KMS-11 (cell line): ENCODE measurements around the gene JAG1.

Experiments used
- H2AFZ ChIP-seq: fragments of 200-600 bp; sonication (generic); 2 replicates; pipeline ENCODE4 v1.6.1; 2016; ENCODE audit warnings: antibody characterized with exemption, mixed run types, low read depth
- H3K27ac ChIP-seq: fragments of 200-600 bp; sonication (generic); 2 replicates; pipeline ENCODE4 v1.6.1; 2016; ENCODE audit warnings: mild to moderate bottlenecking, mixed run types
- H3K27me3 ChIP-seq: fragments of 200-600 bp; sonication (generic); 2 replicates; pipeline ENCODE4 v1.6.1; 2017; ENCODE audit warnings: mild to moderate bottlenecking, low read depth, mixed run types, moderate library complexity; ENCODE audit not compliant: insufficient read depth
- H3K36me3 ChIP-seq: fragments of 200-600 bp; sonication (generic); 2 replicates; pipeline ENCODE4 v1.6.1; 2017; ENCODE audit warnings: mild to moderate bottlenecking, mixed run types; ENCODE audit not compliant: insufficient read depth
- H3K4me1 ChIP-seq: fragments of 200-600 bp; sonication (generic); 2 replicates; pipeline ENCODE4 v1.6.1; 2016; ENCODE audit warnings: mild to moderate bottlenecking, low read depth, mixed run types; ENCODE audit not compliant: poor library complexity, severe bottlenecking
- H3K4me2 ChIP-seq: fragments of 200-600 bp; sonication (generic); 2 replicates; pipeline ENCODE4 v1.7.0; 2016; ENCODE audit warnings: mild to moderate bottlenecking, mixed run types
- H3K4me3 ChIP-seq: fragments of 200-600 bp; sonication (generic); IDR thresholded peaks from 2 replicates; pipeline ENCODE4 v1.6.1; 2017; ENCODE audit warnings: low read depth, low read length, mixed read lengths; ENCODE audit not compliant: insufficient read depth
- H3K79me2 ChIP-seq: fragments of 200-600 bp; sonication (generic); 2 replicates; pipeline ENCODE4 v1.6.1; 2016; ENCODE audit warnings: low read depth, mixed run types; ENCODE audit not compliant: insufficient read depth
- H3K9ac ChIP-seq: fragments of 200-600 bp; sonication (generic); 2 replicates; pipeline ENCODE4 v1.6.1; 2016; ENCODE audit warnings: mild to moderate bottlenecking, mixed run types
- H4K20me1 ChIP-seq: fragments of 200-600 bp; sonication (generic); 2 replicates; pipeline ENCODE4 v1.6.1; 2016; ENCODE audit warnings: mild to moderate bottlenecking, mixed run types; ENCODE audit not compliant: insufficient read depth
- TF ChIP-seq, protein P1 (sequence below): fragments of 200-600 bp; sonication (generic); conservative IDR thresholded peaks from 2 replicates; pipeline ENCODE4 v1.6.1; 2017; ENCODE audit warnings: low read depth, mild to moderate bottlenecking, antibody characterized with exemption, low read length, moderate library complexity, mixed read lengths

The JAG1 gene

GRCh38 chr20:10653599-10654249 is 20.1 kb downstream of the JAG1 start:
- no peak overlapping the region for H3K27ac ChIP-seq
- TF ChIP-seq, protein P1, sequence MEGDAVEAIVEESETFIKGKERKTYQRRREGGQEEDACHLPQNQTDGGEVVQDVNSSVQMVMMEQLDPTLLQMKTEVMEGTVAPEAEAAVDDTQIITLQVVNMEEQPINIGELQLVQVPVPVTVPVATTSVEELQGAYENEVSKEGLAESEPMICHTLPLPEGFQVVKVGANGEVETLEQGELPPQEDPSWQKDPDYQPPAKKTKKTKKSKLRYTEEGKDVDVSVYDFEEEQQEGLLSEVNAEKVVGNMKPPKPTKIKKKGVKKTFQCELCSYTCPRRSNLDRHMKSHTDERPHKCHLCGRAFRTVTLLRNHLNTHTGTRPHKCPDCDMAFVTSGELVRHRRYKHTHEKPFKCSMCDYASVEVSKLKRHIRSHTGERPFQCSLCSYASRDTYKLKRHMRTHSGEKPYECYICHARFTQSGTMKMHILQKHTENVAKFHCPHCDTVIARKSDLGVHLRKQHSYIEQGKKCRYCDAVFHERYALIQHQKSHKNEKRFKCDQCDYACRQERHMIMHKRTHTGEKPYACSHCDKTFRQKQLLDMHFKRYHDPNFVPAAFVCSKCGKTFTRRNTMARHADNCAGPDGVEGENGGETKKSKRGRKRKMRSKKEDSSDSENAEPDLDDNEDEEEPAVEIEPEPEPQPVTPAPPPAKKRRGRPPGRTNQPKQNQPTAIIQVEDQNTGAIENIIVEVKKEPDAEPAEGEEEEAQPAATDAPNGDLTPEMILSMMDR, result no peak
- no peak overlapping the region for H2AFZ ChIP-seq
- H3K79me2 ChIP-seq, result no peaks in the 10 kb centered on the region
- H4K20me1 ChIP-seq, result no peaks in the 10 kb centered on the region
- no peaks in the 10 kb centered on the region for H3K4me1 ChIP-seq
- H3K9ac ChIP-seq, result no peak overlapping the region
- no peaks in the 10 kb centered on the region for H3K27me3 ChIP-seq
- no peaks in the 10 kb centered on the region for H3K36me3 ChIP-seq
- no peak overlapping the region for H3K4me2 ChIP-seq
- no peak overlapping the region for H3K4me3 ChIP-seq

DNA sequence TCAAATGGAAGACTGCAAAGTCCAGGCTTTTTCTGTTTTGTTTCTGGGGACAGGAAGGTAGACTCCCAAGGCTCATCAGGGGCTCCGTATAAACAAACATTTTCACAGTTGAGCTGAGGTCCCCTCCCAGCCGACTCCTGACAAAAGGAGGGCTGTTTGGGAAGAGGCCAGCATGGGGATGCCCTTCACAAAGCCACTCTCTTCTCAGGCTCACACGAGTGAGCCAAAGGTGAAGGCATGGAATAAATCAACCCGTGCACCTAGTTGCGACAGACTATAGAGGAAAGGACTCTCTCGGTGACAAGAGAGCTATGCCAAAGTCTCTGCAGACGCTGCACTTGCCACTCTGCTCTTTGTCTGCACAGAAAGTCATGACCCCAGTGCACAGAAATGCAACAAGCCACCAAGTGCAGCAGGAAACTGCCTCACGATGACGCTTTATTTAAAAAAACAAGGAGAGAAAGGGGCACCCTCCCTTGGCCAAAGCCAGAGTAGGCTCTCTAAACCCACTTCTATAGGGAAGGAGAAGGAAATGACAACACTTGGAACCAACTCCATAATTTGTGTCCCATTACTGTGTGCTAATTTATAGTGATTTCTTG is 21.0 kb downstream of the JAG1 start:
- Histone ChIP-seq H3K79me2 (no peaks in the 10 kb centered on the region), H3K36me3 (no peaks in the 10 kb centered on the region), H3K9ac (no peak overlapping the region), H3K27me3 (no peaks in the 10 kb centered on the region), H3K4me2 (no peak overlapping the region), H4K20me1 (no peaks in the 10 kb centered on the region), H3K4me3 (no peak overlapping the region), H2AFZ (no peak overlapping the region), H3K27ac (no peak overlapping the region), H3K4me1 (no peaks in the 10 kb centered on the region)
- TF ChIP-seq, protein P1, result no peak

- Histone ChIP-seq H3K4me1 (no peaks in the 10 kb centered on the region), H2AFZ (no peak overlapping the region), H3K79me2 (no peaks in the 10 kb centered on the region), H3K27me3 (no peaks in the 10 kb centered on the region), H4K20me1 (no peaks in the 10 kb centered on the region), H3K36me3 (no peaks in the 10 kb centered on the region), H3K27ac (no peak overlapping the region), H3K4me3 (no peak overlapping the region), H3K9ac (no peak overlapping the region), H3K4me2 (no peak overlapping the region)
- TF ChIP-seq, protein P1, result no peak
These were observed 21.6 kb downstream of the JAG1 start for GRCh38 chr20:10652185-10652584.

GRCh38 chr20:10651227-10651990 is 22.4 kb downstream of the JAG1 start:
- Histone ChIP-seq H2AFZ (no peak overlapping the region), H3K79me2 (no peaks in the 10 kb centered on the region), H3K4me1 (no peaks in the 10 kb centered on the region), H3K4me2 (no peak overlapping the region), H3K4me3 (no peak overlapping the region), H3K36me3 (no peaks in the 10 kb centered on the region), H4K20me1 (no peaks in the 10 kb centered on the region), H3K27ac (no peak overlapping the region), H3K27me3 (no peaks in the 10 kb centered on the region), H3K9ac (no peak overlapping the region)
- TF ChIP-seq, protein P1, result no peak
